Endothelial cell of umbilical vein (primary cell): ENCODE measurements around the gene HAT1. TPM values are rescaled to one million over a fixed set of nuclear protein-coding genes. Genes with fewer than 3 reads are reported as not detected.
"Not testable (repeated sequence)": the region's sequence is repeated elsewhere in the genome, so short reads cannot be mapped to it uniquely, and the experiment has no call there.

Source experiments
- BruUV-seq: library from RNA; stranded (reverse); fragments of 400-500 nt; replicated peaks from 2 replicates; lab custom pipeline; 2021; lab: Mats Ljungman, UMichigan
- CTCF ChIA-PET: fragments of 300-600, 350-600 bp; sonication (Branson Sonifier 250); formaldehyde crosslinking; loops from one replicate; lab custom pipeline; 2021; ENCODE audit warnings: antibody characterized with exemption, inconsistent platforms; lab: Charles Lee
- POLR2A ChIA-PET: fragments of 300-600, 350-600 bp; sonication (Branson Sonifier 250); formaldehyde crosslinking; loops from one replicate; lab custom pipeline; 2021; ENCODE audit warnings: antibody characterized with exemption, inconsistent platforms; lab: Charles Lee
- DNase-seq: peaks from one replicate; pipeline ENCODE4 v3.0.0-alpha.2; 2011; ENCODE audit warnings: low read depth, low spot score
- FAIRE-seq: peaks from 2 replicates; lab custom pipeline; 2011; peaks lifted over from hg19 to GRCh38; lab: Jason Lieb, UNC
- H2AFZ ChIP-seq: 2 replicates; pipeline ENCODE4 v1.6.0; 2012; ENCODE audit warnings: low read depth, low read length, control low read depth, inconsistent platforms
- H3K27ac ChIP-seq: 2 replicates; pipeline ENCODE4 v1.5.1; 2011; ENCODE audit warnings: low read depth, mild to moderate bottlenecking, control low read depth, low read length, moderate library complexity; ENCODE audit not compliant: insufficient read depth
- H3K27me3 ChIP-seq, 2 experiments: 2 replicates each; pipeline versions ENCODE4 v1.6.0 to v1.6.1; 2011; ENCODE audit warnings: low read length in 2 of 2, mixed read lengths in 1 of 2; ENCODE audit not compliant: control insufficient read depth in 2 of 2, insufficient read depth in 2 of 2
- H3K36me3 ChIP-seq, 2 experiments: 2 replicates in 1 of 2; 3 replicates in 1 of 2; pipeline ENCODE4 v1.5.1; 2011; ENCODE audit warnings: low read length in 2 of 2, mild to moderate bottlenecking in 1 of 2, moderate library complexity in 1 of 2; ENCODE audit not compliant: control insufficient read depth in 2 of 2, insufficient read depth in 2 of 2; ENCODE audit errors: extremely low read depth in 1 of 2
- H3K4me1 ChIP-seq: 3 replicates; pipeline ENCODE4 v1.5.1; 2011; ENCODE audit warnings: mild to moderate bottlenecking, low read length; ENCODE audit not compliant: control insufficient read depth, insufficient read depth; ENCODE audit errors: extremely low read depth
- H3K4me2 ChIP-seq: 2 replicates; pipeline ENCODE4 v1.6.1; 2011; ENCODE audit warnings: low read length, control low read depth, mixed read lengths; ENCODE audit not compliant: insufficient read depth
- H3K4me3 ChIP-seq, 3 experiments: fragments of 200-600 bp in 1 of 3; sonication (generic), shearing (Covaris generic) in 1 of 3; replicated peaks in 1 of 3; 2 replicates each; pipeline ENCODE4 v1.5.1; 2011 to 2016; ENCODE audit warnings: control low read depth in 3 of 3, low read length in 3 of 3, mild to moderate bottlenecking in 2 of 3, inconsistent platforms in 1 of 3, low read depth in 1 of 3, moderate library complexity in 1 of 3; ENCODE audit not compliant: insufficient read depth in 1 of 3
- H3K79me2 ChIP-seq: 2 replicates; pipeline ENCODE4 v1.6.0; 2012; ENCODE audit warnings: low read length, inconsistent platforms; ENCODE audit not compliant: control insufficient read depth, insufficient read depth
- H3K9ac ChIP-seq: replicated peaks from 2 replicates; pipeline ENCODE3; 2011; ENCODE audit warnings: low read length, control low read depth; ENCODE audit not compliant: insufficient read depth; ENCODE audit errors: extremely low read depth
- H3K9me1 ChIP-seq: replicated peaks from 3 replicates; pipeline ENCODE4 v1.6.0; 2011; ENCODE audit warnings: mild to moderate bottlenecking, low read length; ENCODE audit not compliant: control insufficient read depth, insufficient read depth; ENCODE audit errors: extremely low read depth
- H3K9me3 ChIP-seq: replicated peaks from 2 replicates; pipeline ENCODE4 v1.5.1; 2012; ENCODE audit warnings: low read length, inconsistent platforms; ENCODE audit not compliant: control insufficient read depth, insufficient read depth
- H4K20me1 ChIP-seq: replicated peaks from 2 replicates; pipeline ENCODE3; 2011; ENCODE audit warnings: mild to moderate bottlenecking, low read length; ENCODE audit not compliant: control insufficient read depth, insufficient read depth; ENCODE audit errors: extremely low read depth
- EZH2 ChIP-seq: IDR thresholded peaks from 2 replicates; pipeline ENCODE4 v1.6.1; 2012; ENCODE audit warnings: borderline replicate concordance, low read depth, mild to moderate bottlenecking, moderate library complexity, low read length, inconsistent platforms; ENCODE audit not compliant: severe bottlenecking
- FOS ChIP-seq: IDR thresholded peaks from 2 replicates; pipeline ENCODE4 v1.6.1; 2011; ENCODE audit warnings: mild to moderate bottlenecking, low read length, moderate library complexity, borderline replicate concordance; ENCODE audit not compliant: insufficient read depth
- GATA2 ChIP-seq: IDR thresholded peaks from 2 replicates; pipeline ENCODE4 v1.7.0; 2011; ENCODE audit warnings: low read depth, mild to moderate bottlenecking, moderate library complexity, mixed read lengths, low read length; ENCODE audit not compliant: insufficient read length, insufficient read depth
- JUN ChIP-seq: IDR thresholded peaks from 2 replicates; pipeline ENCODE4 v1.6.1; 2011; ENCODE audit warnings: borderline replicate concordance, low read depth; ENCODE audit not compliant: insufficient read length, insufficient read depth
- MYC ChIP-seq: IDR thresholded peaks from one replicate; pipeline ENCODE4 v1.6.1; 2011; ENCODE audit warnings: mild to moderate bottlenecking, low read depth, low read length
- POLR2A ChIP-seq: IDR thresholded peaks from 2 replicates; pipeline ENCODE4 v1.6.1; 2012; ENCODE audit warnings: low read depth, mild to moderate bottlenecking, control low read depth, low read length
- POLR2AphosphoS5 ChIP-seq: IDR thresholded peaks from 2 replicates; pipeline ENCODE4 v1.6.1; 2012; ENCODE audit warnings: low read depth, mild to moderate bottlenecking, control low read depth, low read length, moderate library complexity; ENCODE audit not compliant: insufficient read depth
- dilution Hi-C: fragments of 300-500 bp; cut with MboI; formaldehyde crosslinking; loops from one replicate; pipeline ENCODE4 v1.15.0; 2019; ENCODE audit warnings: low sequenced_read_pairs; ENCODE audit not compliant: extremely low pct_ligation_motif_present
- intact Hi-C: fragments of 100-400 bp; cut with micrococcal nuclease; formaldehyde crosslinking; loops from one replicate; pipeline ENCODE4 v1.10.0; 2022
- polyA plus RNA-seq, 4 experiments: library from polyadenylated mRNA; depleted of rRNA in 3 of 4; stranded (reverse) in 3 of 4; unstranded in 1 of 4; fragments of >200 nt; gene quantifications; 2 replicates each; pipeline versions ENCODE4 v1.2.1 to v1.2.3, GENCODE V29; 2011 to 2012; ENCODE audit warnings: missing spikeins in 1 of 4
- total RNA-seq: library from RNA; stranded (reverse); gene quantifications from 2 replicates; pipeline ENCODE4 v1.2.3, GENCODE V29; 2021
- TF ChIP-seq, protein P1 (sequence below), 2 donors: IDR thresholded peaks; 1 replicate in 1 of 2; 2 replicates in 1 of 2; pipeline ENCODE4 v1.5.1; 2011; ENCODE audit warnings: low read length in 2 of 2, mild to moderate bottlenecking in 2 of 2, moderate library complexity in 2 of 2, control low read depth in 1 of 2, inconsistent platforms in 1 of 2, low read depth in 1 of 2; ENCODE audit not compliant: insufficient read depth in 1 of 2; ENCODE audit errors: extremely low read depth in 1 of 2
- TF ChIP-seq, protein P2 (sequence below): IDR thresholded peaks from 2 replicates; pipeline ENCODE4 v1.6.1; 2011; ENCODE audit not compliant: insufficient read depth, insufficient read length

The HAT1 gene
- total and polyA plus RNA-seq, 2 donors (not counting 3 experiments of a cell fraction or from before 2014, with no cell fraction given): 27.4 to 50.3 TPM

DNA sequence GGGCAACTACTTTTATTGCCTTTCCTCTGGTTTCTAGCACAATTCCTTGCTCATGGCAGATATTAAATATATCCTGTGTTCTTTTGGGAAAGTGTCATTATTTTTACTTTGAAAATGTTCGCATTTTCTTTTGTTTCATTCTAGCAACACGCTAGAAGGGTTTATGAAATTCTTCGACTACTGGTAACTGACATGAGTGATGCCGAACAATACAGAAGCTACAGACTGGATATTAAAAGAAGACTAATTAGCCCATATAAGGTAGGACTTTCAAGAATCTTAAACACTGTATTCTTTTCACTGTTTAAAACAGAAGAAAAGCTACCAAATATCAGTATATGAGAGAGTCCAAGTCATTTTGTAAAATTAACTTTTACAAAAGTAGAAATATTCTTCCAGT is 56.8 kb downstream of the HAT1 start:
- TF ChIP-seq, protein P1, sequence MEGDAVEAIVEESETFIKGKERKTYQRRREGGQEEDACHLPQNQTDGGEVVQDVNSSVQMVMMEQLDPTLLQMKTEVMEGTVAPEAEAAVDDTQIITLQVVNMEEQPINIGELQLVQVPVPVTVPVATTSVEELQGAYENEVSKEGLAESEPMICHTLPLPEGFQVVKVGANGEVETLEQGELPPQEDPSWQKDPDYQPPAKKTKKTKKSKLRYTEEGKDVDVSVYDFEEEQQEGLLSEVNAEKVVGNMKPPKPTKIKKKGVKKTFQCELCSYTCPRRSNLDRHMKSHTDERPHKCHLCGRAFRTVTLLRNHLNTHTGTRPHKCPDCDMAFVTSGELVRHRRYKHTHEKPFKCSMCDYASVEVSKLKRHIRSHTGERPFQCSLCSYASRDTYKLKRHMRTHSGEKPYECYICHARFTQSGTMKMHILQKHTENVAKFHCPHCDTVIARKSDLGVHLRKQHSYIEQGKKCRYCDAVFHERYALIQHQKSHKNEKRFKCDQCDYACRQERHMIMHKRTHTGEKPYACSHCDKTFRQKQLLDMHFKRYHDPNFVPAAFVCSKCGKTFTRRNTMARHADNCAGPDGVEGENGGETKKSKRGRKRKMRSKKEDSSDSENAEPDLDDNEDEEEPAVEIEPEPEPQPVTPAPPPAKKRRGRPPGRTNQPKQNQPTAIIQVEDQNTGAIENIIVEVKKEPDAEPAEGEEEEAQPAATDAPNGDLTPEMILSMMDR (IDR thresholded peaks at IDR 0.05; ENCODE audit: extremely low read depth in 1 of 2, insufficient read depth in 1 of 2, low read depth in 1 of 2, low read length in 2 of 2): no peak
- TF ChIP-seq EZH2 (no peak), MYC (no peak), FOS (no peak), POLR2A (no peak), POLR2AphosphoS5 (no peak), GATA2 (no peak), JUN (no peak)
- TF ChIP-seq, protein P2, sequence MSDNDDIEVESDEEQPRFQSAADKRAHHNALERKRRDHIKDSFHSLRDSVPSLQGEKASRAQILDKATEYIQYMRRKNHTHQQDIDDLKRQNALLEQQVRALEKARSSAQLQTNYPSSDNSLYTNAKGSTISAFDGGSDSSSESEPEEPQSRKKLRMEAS: no peak
- ChIA-PET POLR2A (no interaction called here), CTCF (no interaction called here)
- DNase-seq (no peak), FAIRE-seq (no peak)
- H3K9me1 ChIP-seq: no peaks in the 10 kb centered on the region
- dilution Hi-C loops: no loop called here
- no peaks in the 10 kb centered on the region for H3K9me3 ChIP-seq
- no peaks in the 10 kb centered on the region for H3K79me2 ChIP-seq
- no peak overlapping the region for H3K4me2 ChIP-seq
- BruUV-seq: no TSS peak
- H3K4me1 ChIP-seq: no peaks in the 10 kb centered on the region
- no peaks in the 10 kb centered on the region for H4K20me1 ChIP-seq
- H3K4me3 ChIP-seq: no peak overlapping the region
- H2AFZ ChIP-seq: no peak overlapping the region
- no peaks in the 10 kb centered on the region for H3K27me3 ChIP-seq
- peaks cover 2 to 3% of the 10 kb centered on the region in 2 experiments for H3K36me3 ChIP-seq
- H3K27ac ChIP-seq: no peak overlapping the region
- intact Hi-C loops: no loop called here
- H3K9ac ChIP-seq: no peak overlapping the region

DNA sequence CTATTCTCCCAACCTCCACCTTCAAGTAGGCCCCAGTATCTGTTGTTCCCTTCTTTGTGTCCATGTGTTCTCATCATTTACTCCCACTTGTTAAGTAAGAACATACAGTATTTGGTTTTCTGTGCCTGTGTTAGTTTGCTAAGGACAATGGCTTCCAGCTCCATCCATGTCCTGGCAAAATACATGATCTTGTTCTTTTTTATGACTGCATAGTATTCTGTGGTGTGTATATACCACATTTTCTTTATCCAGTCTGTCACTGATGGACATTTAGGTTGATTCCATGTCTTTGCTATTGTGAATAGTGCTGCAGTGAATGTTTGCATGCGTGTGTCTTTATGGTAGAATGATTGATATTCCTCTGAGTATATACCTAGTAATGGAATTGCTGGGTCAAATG is 61.7 kb downstream of the HAT1 start:
- DNase-seq, H3K9ac ChIP-seq, intact Hi-C loops, dilution Hi-C loops, FAIRE-seq, H3K4me2 ChIP-seq, H4K20me1 ChIP-seq, H2AFZ ChIP-seq, POLR2A ChIA-PET, H3K9me1 ChIP-seq, H3K9me3 ChIP-seq, H3K4me1 ChIP-seq, H3K27me3 ChIP-seq, H3K27ac ChIP-seq, H3K79me2 ChIP-seq, H3K4me3 ChIP-seq, CTCF ChIA-PET, BruUV-seq, H3K36me3 ChIP-seq: not testable (repeated sequence)
